Ramos (cell line): ENCODE results near the gene PLLP.

Experiments
- in situ Hi-C: fragments of 300-500 bp; cut with MboI; formaldehyde crosslinking; loops from one replicate; pipeline ENCODE4 v1.14.3; 2022; ENCODE audit warnings: low sequenced_read_pairs; ENCODE audit not compliant: unreplicated experiment

Gene PLLP

DNA sequence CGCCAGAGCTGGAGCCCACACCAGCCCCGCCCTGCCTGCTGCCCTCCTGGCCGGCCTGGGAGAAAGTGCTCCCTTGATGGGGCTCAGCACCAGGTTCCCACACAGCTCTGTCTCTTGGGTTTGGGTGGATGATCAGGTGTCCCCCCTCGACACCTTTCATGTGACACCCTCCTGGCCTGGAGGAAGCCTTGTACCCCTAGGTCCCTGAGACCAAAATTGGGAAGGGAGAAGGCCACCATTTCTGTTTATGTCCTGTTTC is 19.4 kb upstream of the PLLP start:
- in situ Hi-C loops: loop anchor here (5.0 kb wide), 2 partner anchors 113 to 213 kb away; no protein-coding TSS in a partner anchor

- in situ Hi-C loops: loop anchor here (5.0 kb wide), 2 partner anchors 114 to 214 kb away; no protein-coding TSS in a partner anchor
Measured at GRCh38 chr16:57303021-57303909, 18.8 kb upstream of the PLLP start.

- in situ Hi-C loops: loop anchor here (5.0 kb wide), 2 partner anchors 116 to 216 kb away; no protein-coding TSS in a partner anchor
Measured at GRCh38 chr16:57301126-57301817, 16.8 kb upstream of the PLLP start.

- in situ Hi-C loops: loop anchor here (5.0 kb wide), 2 partner anchors 117 to 217 kb away; no protein-coding TSS in a partner anchor
Measured at GRCh38 chr16:57300387-57301125, 16.1 kb upstream of the PLLP start.

GRCh38 chr16:57299719-57300386 is 15.4 kb upstream of the PLLP start:
- in situ Hi-C loops: loop anchor here (5.0 kb wide), 2 partner anchors 117 to 217 kb away; no protein-coding TSS in a partner anchor

GRCh38 chr16:57299009-57299718 is 14.7 kb upstream of the PLLP start:
- in situ Hi-C loops: no loop called here

GRCh38 chr16:57297856-57298255 is 13.4 kb upstream of the PLLP start:
- in situ Hi-C loops: no loop called here

DNA sequence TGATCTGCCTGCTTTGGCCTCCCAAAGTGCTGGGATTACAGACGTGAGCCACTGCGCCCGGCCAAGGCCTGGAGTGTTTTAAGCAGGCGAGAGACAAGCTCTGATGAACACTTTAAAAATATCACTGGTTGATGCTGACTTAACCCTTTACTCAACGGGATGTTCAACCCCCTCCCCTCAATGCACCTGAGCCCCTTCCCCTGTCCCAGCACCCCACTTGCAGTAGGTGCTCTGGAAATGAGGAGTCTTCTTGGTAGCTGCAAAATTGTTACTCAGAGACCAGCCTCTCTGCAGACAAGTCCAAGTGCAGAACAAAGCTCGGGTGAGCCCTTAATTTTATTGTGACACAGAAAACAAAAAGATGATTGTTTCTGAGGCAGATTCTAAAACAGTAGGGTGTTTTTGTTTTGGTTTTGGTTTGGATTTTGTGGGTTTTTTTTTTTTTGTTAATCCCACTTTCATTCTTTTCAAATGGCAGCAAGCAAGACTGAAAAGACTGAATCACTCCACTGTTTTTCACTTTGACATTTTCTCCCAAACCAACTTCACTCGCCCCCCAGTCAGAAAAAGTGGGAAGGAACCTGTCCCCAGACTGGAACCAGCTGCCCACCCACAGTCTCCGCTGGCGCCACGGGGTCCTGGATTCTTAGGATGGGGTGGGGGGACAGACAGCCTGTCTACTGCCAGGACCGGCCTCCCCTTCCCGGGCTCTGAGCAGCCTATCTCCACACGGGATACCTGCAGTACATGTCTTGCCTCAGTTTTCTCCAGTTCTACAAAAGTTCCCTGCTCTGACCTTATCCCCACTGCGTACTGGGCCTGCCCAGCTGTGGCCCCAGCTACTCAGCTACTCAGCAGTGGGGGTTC is 5.2 kb upstream of the PLLP start:
- in situ Hi-C loops: no loop called here

GRCh38 chr16:57285379-57285778 is 907 bp upstream of the PLLP start:
- in situ Hi-C loops: no loop called here

GRCh38 chr16:57284952-57285363 is 486 bp upstream of the PLLP start:
- in situ Hi-C loops: no loop called here

GRCh38 chr16:57283959-57284208 is 588 bp downstream of the PLLP start:
- in situ Hi-C loops: no loop called here

DNA sequence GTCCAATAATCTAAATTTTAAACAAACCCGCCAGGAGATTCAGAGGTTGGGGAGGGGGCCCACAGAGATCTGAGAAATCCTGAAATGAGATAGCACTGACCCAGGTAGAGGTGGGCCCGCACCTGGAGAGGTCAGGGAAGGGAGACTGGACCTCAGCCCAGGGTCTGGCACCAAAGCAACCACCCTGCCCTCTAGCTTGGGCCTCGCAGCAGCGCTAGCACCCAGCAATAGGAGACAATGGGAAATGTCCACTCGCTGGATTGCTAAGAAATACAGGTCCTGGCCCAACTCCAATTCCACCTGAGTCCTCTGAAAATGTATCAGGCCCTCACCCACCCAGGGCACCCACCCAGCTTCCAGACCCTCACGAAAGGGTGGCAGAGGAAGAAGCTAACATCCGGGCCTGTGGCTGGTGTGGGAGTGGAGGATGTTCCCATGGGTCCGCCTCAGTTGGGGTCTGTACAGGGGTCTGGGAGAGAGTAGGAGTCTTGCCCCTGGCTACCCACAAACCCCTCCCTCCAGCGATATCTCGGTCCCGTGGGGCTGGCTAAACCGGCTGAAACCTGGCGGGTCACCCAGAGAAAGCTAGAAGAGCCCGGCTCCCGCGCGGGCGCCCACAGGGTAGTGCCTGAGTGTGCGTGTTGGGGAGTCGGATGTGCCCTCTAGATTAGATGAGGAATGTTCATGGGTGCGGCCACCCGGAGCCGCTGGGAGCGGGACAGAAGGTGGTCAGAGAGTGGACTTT is 1.1 kb downstream of the PLLP start:
- in situ Hi-C loops: no loop called here

DNA sequence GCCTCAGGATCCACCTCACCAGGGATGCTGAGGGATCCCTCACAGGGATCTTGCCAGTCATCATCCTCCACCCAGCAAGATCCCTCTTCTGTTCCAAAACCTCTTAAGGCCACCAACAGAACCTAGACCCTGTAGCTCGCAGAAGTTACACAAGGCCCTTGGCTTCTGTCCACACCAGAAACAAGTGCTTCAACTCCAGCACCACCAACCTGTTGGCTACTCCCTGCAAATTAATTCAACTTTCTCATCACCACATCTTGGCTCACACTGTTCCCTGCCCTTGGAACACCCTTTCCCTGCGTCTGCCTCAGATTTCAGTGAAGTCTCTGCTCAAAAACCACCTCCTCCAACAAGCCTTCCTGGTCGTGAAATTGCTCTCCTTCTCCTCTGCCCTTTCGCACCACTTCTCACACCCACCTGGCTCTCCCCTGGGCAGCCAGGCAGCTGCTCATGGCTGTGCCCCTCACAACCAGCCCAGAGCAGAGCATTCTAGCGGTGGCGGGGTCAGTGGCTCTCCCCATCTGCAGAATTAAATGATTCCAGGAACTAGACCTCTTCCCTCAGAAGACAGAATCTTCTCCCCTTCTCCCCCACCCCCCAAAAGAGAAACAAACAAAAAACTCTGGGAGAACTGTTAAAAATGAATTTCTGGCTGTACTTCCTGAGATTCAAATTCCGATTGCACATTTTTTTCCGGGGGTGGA is 1.8 kb downstream of the PLLP start:
- in situ Hi-C loops: no loop called here

- in situ Hi-C loops: no loop called here
Measured at GRCh38 chr16:57281791-57282190, 2.7 kb downstream of the PLLP start.

DNA sequence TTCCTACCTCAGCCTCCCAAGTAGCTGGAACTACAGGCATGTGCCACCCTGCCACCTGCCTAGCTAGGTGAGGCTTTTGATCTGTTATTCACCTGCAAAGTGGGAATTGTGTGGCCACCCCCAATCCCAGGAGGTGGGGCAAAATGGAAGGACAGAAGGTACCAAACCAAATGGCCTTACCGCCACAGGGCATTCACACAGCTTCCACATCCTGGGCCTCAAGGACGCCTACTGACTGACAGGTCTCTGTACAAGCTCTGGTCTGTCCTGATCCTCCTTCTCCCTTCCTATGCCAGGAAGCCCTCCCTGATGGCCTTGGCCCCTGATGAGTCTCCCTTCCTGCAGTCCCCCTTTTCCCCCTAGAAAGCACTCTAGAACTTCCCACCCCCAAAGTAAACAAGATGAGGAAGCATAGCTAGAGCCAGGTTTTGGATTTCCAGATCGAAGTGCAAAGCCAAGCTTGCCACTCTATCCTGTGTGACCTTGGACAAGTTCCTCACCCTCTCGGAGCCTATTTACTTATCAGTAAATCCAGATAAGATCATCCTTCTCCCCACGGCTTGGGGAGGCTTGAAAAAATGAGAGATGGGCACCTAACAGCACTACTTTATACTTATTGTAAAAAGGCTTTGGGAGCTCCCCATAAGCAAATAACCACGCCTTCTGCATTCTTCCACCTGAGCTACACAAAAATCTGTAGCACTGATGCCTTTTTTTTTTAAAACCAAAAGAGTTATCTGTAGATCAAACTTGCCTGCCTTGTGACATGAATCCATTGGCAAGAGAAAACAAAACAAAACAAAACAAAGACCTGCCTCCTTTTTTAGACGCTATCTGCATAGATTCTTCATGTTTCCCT is 4.5 kb downstream of the PLLP start:
- in situ Hi-C loops: no loop called here

DNA sequence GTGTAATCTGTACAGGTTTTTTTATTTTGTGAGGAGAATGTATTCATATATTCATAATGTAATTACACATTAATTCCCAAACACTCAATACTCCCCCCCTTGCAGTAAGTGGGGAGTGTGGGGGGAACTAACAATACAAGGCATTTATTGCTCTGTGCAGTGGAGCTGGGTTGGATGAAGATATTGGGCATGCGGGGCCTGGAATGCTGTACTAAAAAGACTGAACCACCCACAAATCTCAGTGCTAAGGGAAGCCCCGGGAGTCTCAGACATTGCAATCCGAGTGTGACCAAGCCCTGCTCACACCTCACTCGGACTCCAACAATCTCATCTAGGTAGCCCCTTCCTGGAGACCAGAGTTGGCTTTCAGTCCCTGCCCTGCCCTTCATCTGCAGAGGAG is 6.0 kb downstream of the PLLP start:
- in situ Hi-C loops: no loop called here

DNA sequence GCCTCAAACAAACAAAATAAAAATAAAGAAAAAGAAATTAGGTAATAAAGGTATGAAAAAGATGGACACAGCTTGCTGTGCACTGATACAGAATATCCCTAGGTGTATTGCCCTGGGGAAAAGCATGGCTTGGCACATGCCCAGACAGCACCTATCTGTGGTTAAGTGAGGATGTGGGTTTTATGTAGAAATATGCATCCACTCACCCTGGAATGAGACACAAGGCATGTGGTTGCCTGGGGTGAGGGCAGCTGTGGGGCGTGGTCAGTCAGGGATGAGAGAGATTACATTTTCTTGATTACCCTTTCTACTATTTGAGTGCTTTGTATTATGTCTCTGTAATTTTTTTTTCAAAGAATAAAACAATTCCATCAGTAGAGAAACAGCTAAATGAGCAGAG is 6.9 kb downstream of the PLLP start:
- in situ Hi-C loops: no loop called here
